Measurements from ENCODE around the gene LRRC61. TPM values are rescaled to one million over a fixed set of nuclear protein-coding genes. Genes with fewer than 3 reads are reported as not detected.

The LRRC61 gene
- total and polyA plus RNA-seq, 7 donors = 0.88 to 4.4 (median 3.3) TPM

DNA sequence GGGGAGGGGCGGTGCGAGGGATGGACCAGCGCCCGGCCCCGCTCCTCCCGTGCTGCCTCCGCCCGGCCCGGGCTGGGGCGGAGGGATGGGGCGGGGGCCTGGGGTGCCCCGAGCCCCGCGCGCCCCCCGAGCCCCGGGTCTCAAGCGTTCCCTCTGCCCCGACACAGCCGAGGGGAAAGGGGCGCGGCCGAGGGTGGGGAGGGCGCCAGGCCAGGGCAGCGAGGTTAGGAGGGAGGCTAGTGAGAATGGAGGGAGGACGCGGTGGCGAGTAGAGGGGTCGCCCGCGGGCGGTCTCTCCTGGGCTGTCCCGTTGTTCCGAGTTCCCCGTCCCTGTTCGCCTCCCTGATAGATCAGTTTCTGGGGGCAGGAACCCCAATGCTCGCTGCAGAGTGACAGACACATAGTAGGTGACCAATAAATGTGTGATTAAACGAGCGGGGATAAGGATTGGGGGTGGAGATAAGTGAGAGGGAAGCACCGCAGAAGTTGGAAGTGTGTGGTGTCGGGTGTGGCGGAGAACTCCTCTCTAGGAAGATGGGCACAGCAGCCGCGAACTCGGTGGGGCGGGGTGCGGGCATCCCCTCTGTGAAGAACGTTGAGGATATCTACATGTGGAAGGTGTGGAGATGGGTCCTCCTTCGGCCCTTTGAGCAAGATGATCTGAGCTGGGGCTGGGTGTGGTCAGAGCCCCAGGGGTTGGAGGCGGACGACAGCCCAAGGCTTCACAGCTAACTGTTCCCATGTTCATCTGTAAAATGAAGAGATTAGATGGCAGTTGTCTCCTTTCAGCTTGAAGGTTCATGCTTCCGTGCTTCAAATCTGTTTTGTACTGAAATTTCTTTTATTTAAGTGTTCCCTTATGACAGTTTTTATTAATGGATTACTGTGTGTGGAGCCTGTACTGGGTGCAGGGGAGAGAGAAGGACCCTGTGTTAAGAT is 56.6 kb downstream of the LRRC61 start:
- Histone ChIP-seq H3K36me3 (ENCODE audit: insufficient read depth in 1 of 2, low read depth in 1 of 2) (peaks cover 0 to 2% of the 10 kb centered on the region in 2 donors), H3K9me3 (no peaks in the 10 kb centered on the region), H3K4me3 (peak overlapping the region; percentile 95), H3K4me1 (peaks cover 15% of the 10 kb centered on the region), H3K27ac (peak overlapping the region; percentile 92), H3K27me3 (ENCODE audit: insufficient read depth in 3 of 3, low read length in 2 of 3) (no peaks in the 10 kb centered on the region)
- no peak for TF ChIP-seq CTCF (IDR thresholded peaks at IDR 0.05)
- intact Hi-C loops (cut with DNase I) = loop anchor here in 1 of 2 donors (10.0 kb wide), 1 partner anchor 95 kb away; no protein-coding TSS in a partner anchor
- 2 to 3% (median 2%) methylated on average over 48 to 52 of the region's 52 CpGs for WGBS, 3 donors
- ATAC-seq (no peak), DNase-seq (no peak)

- Histone ChIP-seq H3K9me3 (no peaks in the 10 kb centered on the region), H3K36me3 (ENCODE audit: insufficient read depth in 1 of 2, low read depth in 1 of 2) (no peaks in the 10 kb centered on the region), H3K27me3 (ENCODE audit: insufficient read depth in 3 of 3, low read length in 2 of 3) (no peaks in the 10 kb centered on the region), H3K4me3 (peak overlapping the region; percentile 95), H3K4me1 (peaks cover 22% of the 10 kb centered on the region), H3K27ac (no peak overlapping the region)
- WGBS, 3 donors = 74 to 79% (median 75%) methylated on average over 11 of the region's 11 CpGs
- intact Hi-C loops (cut with DNase I) = loop anchor here in 1 of 2 donors (10.0 kb wide), 1 partner anchor 96 kb away; no protein-coding TSS in a partner anchor
- ATAC-seq (no peak), DNase-seq (no peak)
- TF ChIP-seq CTCF (IDR thresholded peaks at IDR 0.05) = no peak
Observed at GRCh38 chr7:150380463-150380862, 57.3 kb downstream of the LRRC61 start.

- intact Hi-C loops (cut with DNase I) = loop anchor here in 1 of 2 donors (10.0 kb wide), 1 partner anchor 96 kb away; no protein-coding TSS in a partner anchor
- no peaks in the 10 kb centered on the region for H3K36me3 ChIP-seq (ENCODE audit: insufficient read depth in 1 of 2, low read depth in 1 of 2)
- 84 to 90% (median 86%) methylated on average over 9 of the region's 9 CpGs for WGBS, 3 donors
- TF ChIP-seq CTCF (IDR thresholded peaks at IDR 0.05) = no peak
- no peak overlapping the region for H3K4me3 ChIP-seq
- no peak overlapping the region for H3K27ac ChIP-seq
- H3K27me3 ChIP-seq (ENCODE audit: insufficient read depth in 3 of 3, low read length in 2 of 3) = no peaks in the 10 kb centered on the region
- H3K4me1 ChIP-seq = peaks cover 26% of the 10 kb centered on the region
- DNase-seq (no peak), ATAC-seq (no peak)
- H3K9me3 ChIP-seq = no peaks in the 10 kb centered on the region
Observed at GRCh38 chr7:150381096-150381495, 57.9 kb downstream of the LRRC61 start.

DNA sequence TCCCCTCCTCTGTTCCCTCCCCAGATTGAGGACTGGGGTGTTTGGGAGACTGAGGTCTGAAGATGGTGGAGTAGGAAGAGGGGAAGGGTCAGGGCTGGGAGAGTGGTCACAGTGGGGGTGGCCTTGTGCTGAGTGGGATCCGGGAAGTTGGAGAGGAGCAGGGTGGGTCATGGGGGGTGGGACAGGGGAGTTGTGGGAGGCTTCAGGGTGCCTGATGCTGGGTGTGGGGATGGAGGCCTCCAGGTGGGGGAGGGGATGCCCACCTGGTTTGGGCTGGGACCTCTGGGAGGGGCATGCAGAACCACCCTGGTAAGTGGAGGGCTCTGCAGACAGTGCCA is 58.6 kb downstream of the LRRC61 start:
- Histone ChIP-seq H3K9me3 (no peaks in the 10 kb centered on the region), H3K4me3 (no peak overlapping the region), H3K4me1 (peaks cover 29% of the 10 kb centered on the region), H3K27me3 (ENCODE audit: insufficient read depth in 3 of 3, low read length in 2 of 3) (no peaks in the 10 kb centered on the region), H3K36me3 (ENCODE audit: insufficient read depth in 1 of 2, low read depth in 1 of 2) (no peaks in the 10 kb centered on the region), H3K27ac (no peak overlapping the region)
- DNase-seq (no peak), ATAC-seq (no peak)
- WGBS, 3 donors = 91 to 94% (median 93%) methylated on average over 1 of the region's 1 CpG
- intact Hi-C loops (cut with DNase I) = loop anchor here in 1 of 2 donors (10.0 kb wide), 1 partner anchor 97 kb away; no protein-coding TSS in a partner anchor
- TF ChIP-seq CTCF (IDR thresholded peaks at IDR 0.05) = no peak

Data from psoas muscle (tissue), 8 donors.